WI38 (cell line): Measurements from ENCODE around the gene HMOX1.

ENCODE experiments used
- H3K4me3 ChIP-seq: 2 replicates; pipeline ENCODE4 v1.5.1; 2011; ENCODE audit warnings: low read depth, mild to moderate bottlenecking, control low read depth, low read length
- CTCF ChIP-seq: IDR thresholded peaks from 2 replicates; pipeline ENCODE4 v1.5.1; 2012; ENCODE audit warnings: low read depth, mild to moderate bottlenecking, control low read depth, low read length

The HMOX1 gene

GRCh38 chr22:35380537-35381423, at the start of gene HMOX1:
HMOX1 (plus strand) TSS chr22:35381096; CDS start chr22:35381174, 78 bp downstream.
- TF ChIP-seq CTCF: no peak
- H3K4me3 ChIP-seq: peak within 1 kb of the TSS; percentile 86

- no peak for TF ChIP-seq CTCF
- no peak overlapping the region for H3K4me3 ChIP-seq
Measured at GRCh38 chr22:35332278-35332677, 48.6 kb upstream of the HMOX1 start.

GRCh38 chr22:35333220-35333619, 47.7 kb upstream of the HMOX1 start:
- no peak overlapping the region for H3K4me3 ChIP-seq
- TF ChIP-seq CTCF: no peak

- TF ChIP-seq CTCF: no peak
- no peak overlapping the region for H3K4me3 ChIP-seq
Measured at GRCh38 chr22:35334004-35334403, 46.9 kb upstream of the HMOX1 start.

- TF ChIP-seq CTCF: no peak
- H3K4me3 ChIP-seq: no peak overlapping the region
Measured at GRCh38 chr22:35335468-35335867, 45.4 kb upstream of the HMOX1 start.

- no peak for TF ChIP-seq CTCF
Measured at GRCh38 chr22:35335936-35336781, 44.7 kb upstream of the HMOX1 start.

GRCh38 chr22:35337932-35338331, 43.0 kb upstream of the HMOX1 start:
- no peak overlapping the region for H3K4me3 ChIP-seq
- no peak for TF ChIP-seq CTCF

More at GRCh38 chr22:35335936-35336781, 44.7 kb upstream of the HMOX1 start:
- H3K4me3 ChIP-seq: no peak overlapping the region
